NCI-H82 (cell line): ENCODE data around the gene UXS1.

ENCODE experiments used
- DNase-seq: peaks from one replicate; lab custom pipeline; 2025; lab: John Stamatoyannopoulos, UW

The UXS1 gene

GRCh38 chr2:106189325-106189724, 4.8 kb downstream of the UXS1 start:
- no peak for DNase-seq

- no peak for DNase-seq
These were observed 6.7 kb downstream of the UXS1 start for GRCh38 chr2:106187273-106187891.

- DNase-seq: peak; percentile 56
These were observed 8.5 kb downstream of the UXS1 start for GRCh38 chr2:106185475-106186184.

- no peak for DNase-seq
These were observed 9.2 kb downstream of the UXS1 start for GRCh38 chr2:106184857-106185256.

GRCh38 chr2:106184394-106184793, 9.7 kb downstream of the UXS1 start:
- DNase-seq: no peak

GRCh38 chr2:106183101-106183696, 10.9 kb downstream of the UXS1 start:
- no peak for DNase-seq

GRCh38 chr2:106181064-106181463, 13.0 kb downstream of the UXS1 start:
- DNase-seq: no peak

- DNase-seq: no peak
These were observed 13.5 kb downstream of the UXS1 start for GRCh38 chr2:106180602-106181001.

- no peak for DNase-seq
These were observed 15.4 kb downstream of the UXS1 start for GRCh38 chr2:106178716-106179115.

- DNase-seq: no peak
These were observed 16.5 kb downstream of the UXS1 start for GRCh38 chr2:106177581-106177980.

GRCh38 chr2:106176446-106177099, 17.5 kb downstream of the UXS1 start:
- no peak for DNase-seq

GRCh38 chr2:106175086-106175850, 18.8 kb downstream of the UXS1 start:
- no peak for DNase-seq

GRCh38 chr2:106174056-106174455, 20.0 kb downstream of the UXS1 start:
- no peak for DNase-seq

- DNase-seq: no peak
These were observed 21.5 kb downstream of the UXS1 start for GRCh38 chr2:106172649-106173048.

GRCh38 chr2:106168657-106169056, 25.4 kb downstream of the UXS1 start:
- no peak for DNase-seq

GRCh38 chr2:106167067-106167466, 27.0 kb downstream of the UXS1 start:
- DNase-seq: no peak

GRCh38 chr2:106165561-106165960, 28.5 kb downstream of the UXS1 start:
- no peak for DNase-seq

GRCh38 chr2:106165029-106165428, 29.1 kb downstream of the UXS1 start:
- no peak for DNase-seq

- DNase-seq: no peak
These were observed 30.1 kb downstream of the UXS1 start for GRCh38 chr2:106163948-106164545.

- DNase-seq: no peak
These were observed 31.9 kb downstream of the UXS1 start for GRCh38 chr2:106161938-106162820.

- DNase-seq: no peak
These were observed 32.8 kb downstream of the UXS1 start for GRCh38 chr2:106161341-106161740.
